GM23338 (cell line): Measurements from ENCODE around the gene SYNE1. TPM values are rescaled to one million over a fixed set of nuclear protein-coding genes. Genes with fewer than 3 reads are reported as not detected.

Source experiments
- ATAC-seq: fragments of 200-7000 bp; cut with Tn5 transposase; 3 replicates; pipeline ENCODE4 v1.9.1; 2020
- DNase-seq: peaks from one replicate; pipeline ENCODE4 v3.0.0-alpha.2; 2015; ENCODE audit warnings: low spot score
- H2AFZ ChIP-seq: fragments of 200-600 bp; sonication (generic); 2 replicates; pipeline ENCODE4 v1.8.0; 2016; ENCODE audit warnings: antibody characterized with exemption, mild to moderate bottlenecking, moderate library complexity
- H3F3A ChIP-seq: fragments of 200-600 bp; sonication (generic); replicated peaks from 2 replicates; pipeline ENCODE4 v1.8.0; 2017; ENCODE audit warnings: antibody characterized with exemption, mixed run types, low read depth
- H3K27ac ChIP-seq: fragments of 200-600 bp; sonication (generic); 2 replicates; pipeline ENCODE4 v1.6.1; 2016; ENCODE audit warnings: low read depth
- H3K27me3 ChIP-seq: fragments of 200-600 bp; sonication (generic); 2 replicates; pipeline ENCODE4 v1.8.0; 2016; ENCODE audit warnings: mild to moderate bottlenecking, mixed run types, moderate library complexity; ENCODE audit not compliant: insufficient read depth
- H3K36me3 ChIP-seq: fragments of 200-600 bp; sonication (generic); 2 replicates; pipeline ENCODE4 v1.8.0; 2016; ENCODE audit warnings: mild to moderate bottlenecking; ENCODE audit not compliant: insufficient read depth
- H3K4me1 ChIP-seq: fragments of 200-600 bp; sonication (generic); 2 replicates; pipeline ENCODE4 v1.8.0; 2016; ENCODE audit warnings: mild to moderate bottlenecking, moderate library complexity; ENCODE audit not compliant: insufficient read depth
- H3K4me2 ChIP-seq: fragments of 200-600 bp; sonication (generic); 2 replicates; pipeline ENCODE4 v1.7.1; 2017; ENCODE audit warnings: mixed run types
- H3K4me3 ChIP-seq: fragments of 200-600 bp; sonication (generic); 2 replicates; pipeline ENCODE4 v1.6.1; 2016; ENCODE audit warnings: mixed run types
- H3K79me2 ChIP-seq: fragments of 200-600 bp; sonication (generic); replicated peaks from 2 replicates; pipeline ENCODE4 v1.8.0; 2017; ENCODE audit warnings: mild to moderate bottlenecking; ENCODE audit not compliant: insufficient read depth
- H3K9me2 ChIP-seq: fragments of 200-600 bp; sonication (generic); 2 replicates; pipeline ENCODE4 v1.8.0; 2017; ENCODE audit not compliant: insufficient read depth
- H4K20me1 ChIP-seq: fragments of 200-600 bp; sonication (generic); replicated peaks from 2 replicates; pipeline ENCODE4 v1.8.0; 2017; ENCODE audit warnings: mild to moderate bottlenecking; ENCODE audit not compliant: insufficient read depth
- H3K27ac Mint-ChIP-seq: 2 replicates; pipeline ENCODE4 v1.8.0; 2020; ENCODE audit warnings: inconsistent platforms, mild to moderate bottlenecking, moderate library complexity, mixed read lengths
- H3K27me3 Mint-ChIP-seq: 3 replicates; pipeline ENCODE4 v1.8.0; 2022; ENCODE audit warnings: low read depth, mild to moderate bottlenecking, moderate library complexity, mixed read lengths, inconsistent platforms; ENCODE audit not compliant: insufficient read depth, poor library complexity
- H3K36me3 Mint-ChIP-seq: 3 replicates; pipeline ENCODE4 v1.8.0; 2021; ENCODE audit warnings: low read depth, mild to moderate bottlenecking, inconsistent platforms, moderate library complexity, mixed read lengths
- H3K4me1 Mint-ChIP-seq: 3 replicates; pipeline ENCODE4 v1.8.0; 2020; ENCODE audit warnings: mild to moderate bottlenecking, inconsistent platforms, mixed read lengths
- H3K4me3 Mint-ChIP-seq: 3 replicates; pipeline ENCODE4 v1.8.0; 2021; ENCODE audit warnings: moderate library complexity, mild to moderate bottlenecking, inconsistent platforms, mixed read lengths
- H3K9me3 Mint-ChIP-seq: 3 replicates; pipeline ENCODE4 v1.8.0; 2020; ENCODE audit warnings: moderate library complexity, mild to moderate bottlenecking, inconsistent platforms, mixed read lengths
- CREB1 ChIP-seq: fragments of 250-450 bp; sonication (Bioruptor Pico); IDR thresholded peaks from 2 replicates; pipeline ENCODE4 v1.5.0; 2020; ENCODE audit warnings: low read depth, mild to moderate bottlenecking, moderate library complexity
- EZH2 ChIP-seq: fragments of 200-600 bp; sonication (generic); IDR thresholded peaks from one replicate; pipeline ENCODE4 v1.8.0; 2017; ENCODE audit warnings: antibody characterized with exemption, mild to moderate bottlenecking, low read depth; ENCODE audit not compliant: unreplicated experiment
- EZH2phosphoT487 ChIP-seq: fragments of 200-600 bp; sonication (generic); IDR thresholded peaks from one replicate; pipeline ENCODE4 v1.8.1; 2018; ENCODE audit warnings: antibody characterized with exemption; ENCODE audit not compliant: unreplicated experiment
- JUNB ChIP-seq: IDR thresholded peaks from one replicate; pipeline ENCODE4 v1.6.1; 2016; ENCODE audit warnings: antibody characterized with exemption; ENCODE audit not compliant: unreplicated experiment
- NANOG ChIP-seq: IDR thresholded peaks from 2 replicates; pipeline ENCODE4 v1.6.1; 2016; ENCODE audit warnings: antibody characterized with exemption, borderline replicate concordance
- POLR2AphosphoS5 ChIP-seq: IDR thresholded peaks from 2 replicates; pipeline ENCODE4 v1.6.1; 2016; ENCODE audit warnings: antibody characterized with exemption, low read depth
- STAT1 ChIP-seq: IDR thresholded peaks from one replicate; pipeline ENCODE4 v1.6.1; 2016; ENCODE audit warnings: antibody characterized with exemption; ENCODE audit not compliant: unreplicated experiment
- ZNF114 ChIP-seq: fragments of 250-450 bp; sonication (Bioruptor Pico); IDR thresholded peaks from 2 replicates; pipeline ENCODE4 v1.5.0; 2020; ENCODE audit warnings: mild to moderate bottlenecking, moderate library complexity
- ZNF331 ChIP-seq: fragments of 250-450 bp; sonication (Bioruptor Pico); IDR thresholded peaks from 2 replicates; pipeline ENCODE4 v1.5.0; 2020; ENCODE audit warnings: low read depth, mild to moderate bottlenecking, moderate library complexity
- polyA plus RNA-seq: library from polyadenylated mRNA; unstranded; fragments of >200 nt; fragmentation: Nextera tagmentation; extraction: Ambion mirVana; gene quantifications from 2 replicates; pipeline ENCODE4 v1.2.1, GENCODE V29; 2016
- total RNA-seq: library from RNA; depleted of rRNA; stranded (reverse); fragments of >200 nt; shearing (Covaris generic); gene quantifications from 2 replicates; pipeline ENCODE4 v1.2.3, GENCODE V29; 2014
- TF ChIP-seq, protein P1 (sequence below): IDR thresholded peaks from one replicate; pipeline ENCODE4 v1.6.1; 2018; ENCODE audit warnings: antibody characterized with exemption; ENCODE audit not compliant: unreplicated experiment
- TF ChIP-seq, protein P2 (sequence below), 2 experiments: fragments of 200-600 bp in 1 of 2; sonication (generic) in 1 of 2; conservative IDR thresholded peaks; 2 replicates each; pipeline versions ENCODE4 v1.5.1 to v1.6.1; 2016 to 2017; ENCODE audit warnings: antibody characterized with exemption in 2 of 2, low read depth in 2 of 2, mild to moderate bottlenecking in 2 of 2, moderate library complexity in 1 of 2
- TF ChIP-seq, protein P3 (sequence below): IDR thresholded peaks from 2 replicates; pipeline ENCODE4 v1.6.1; 2016; ENCODE audit warnings: antibody characterized with exemption
- TF ChIP-seq, protein P4 (sequence below): fragments of 250-450 bp; sonication (Bioruptor Pico); IDR thresholded peaks from 2 replicates; pipeline ENCODE4 v1.5.0; 2020; ENCODE audit warnings: mild to moderate bottlenecking, moderate library complexity

The SYNE1 gene
- total and polyA plus RNA-seq, 2 experiments from 2014 or later: 3.9 to 13.6 TPM

DNA sequence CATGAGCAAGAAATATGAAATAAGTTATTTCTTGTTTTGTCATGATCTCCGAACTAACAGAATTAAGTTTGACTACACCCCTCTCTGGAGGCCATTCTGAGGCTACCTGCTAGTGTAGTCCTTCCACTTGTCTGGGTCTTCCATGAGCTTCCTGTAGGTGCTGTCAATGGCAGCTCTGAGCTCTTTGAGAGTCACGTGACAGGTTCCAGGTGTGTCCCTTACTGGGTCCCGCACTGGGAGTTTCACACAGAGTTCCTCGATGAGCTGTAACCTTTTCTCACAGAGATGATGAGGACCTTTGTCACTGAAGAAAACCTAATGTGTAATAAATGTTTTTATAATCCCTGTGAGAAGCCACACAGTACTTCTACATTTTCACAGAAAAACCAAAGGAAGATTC, 186.6 kb downstream of the SYNE1 start:
- DNase-seq (no peak), ATAC-seq (no peak)
- no peaks in the 10 kb centered on the region for H3K36me3 Mint-ChIP-seq
- Histone ChIP-seq H3K9me2 (no peaks in the 10 kb centered on the region), H3K36me3 (no peaks in the 10 kb centered on the region), H3F3A (no peaks in the 10 kb centered on the region), H2AFZ (no peak overlapping the region), H3K79me2 (no peaks in the 10 kb centered on the region), H3K27me3 (no peaks in the 10 kb centered on the region), H4K20me1 (no peaks in the 10 kb centered on the region), H3K4me1 (no peaks in the 10 kb centered on the region), H3K4me3 (no peak overlapping the region), H3K4me2 (no peak overlapping the region), H3K27ac (no peak overlapping the region)
- H3K27ac Mint-ChIP-seq: no peak overlapping the region
- TF ChIP-seq NANOG (no peak), EZH2phosphoT487 (no peak), CREB1 (CRISPR knock-in tag) (no peak), POLR2AphosphoS5 (no peak), JUNB (no peak), ZNF331 (CRISPR knock-in tag) (no peak), EZH2 (no peak), ZNF114 (CRISPR knock-in tag) (no peak), STAT1 (no peak)
- TF ChIP-seq, protein P1, sequence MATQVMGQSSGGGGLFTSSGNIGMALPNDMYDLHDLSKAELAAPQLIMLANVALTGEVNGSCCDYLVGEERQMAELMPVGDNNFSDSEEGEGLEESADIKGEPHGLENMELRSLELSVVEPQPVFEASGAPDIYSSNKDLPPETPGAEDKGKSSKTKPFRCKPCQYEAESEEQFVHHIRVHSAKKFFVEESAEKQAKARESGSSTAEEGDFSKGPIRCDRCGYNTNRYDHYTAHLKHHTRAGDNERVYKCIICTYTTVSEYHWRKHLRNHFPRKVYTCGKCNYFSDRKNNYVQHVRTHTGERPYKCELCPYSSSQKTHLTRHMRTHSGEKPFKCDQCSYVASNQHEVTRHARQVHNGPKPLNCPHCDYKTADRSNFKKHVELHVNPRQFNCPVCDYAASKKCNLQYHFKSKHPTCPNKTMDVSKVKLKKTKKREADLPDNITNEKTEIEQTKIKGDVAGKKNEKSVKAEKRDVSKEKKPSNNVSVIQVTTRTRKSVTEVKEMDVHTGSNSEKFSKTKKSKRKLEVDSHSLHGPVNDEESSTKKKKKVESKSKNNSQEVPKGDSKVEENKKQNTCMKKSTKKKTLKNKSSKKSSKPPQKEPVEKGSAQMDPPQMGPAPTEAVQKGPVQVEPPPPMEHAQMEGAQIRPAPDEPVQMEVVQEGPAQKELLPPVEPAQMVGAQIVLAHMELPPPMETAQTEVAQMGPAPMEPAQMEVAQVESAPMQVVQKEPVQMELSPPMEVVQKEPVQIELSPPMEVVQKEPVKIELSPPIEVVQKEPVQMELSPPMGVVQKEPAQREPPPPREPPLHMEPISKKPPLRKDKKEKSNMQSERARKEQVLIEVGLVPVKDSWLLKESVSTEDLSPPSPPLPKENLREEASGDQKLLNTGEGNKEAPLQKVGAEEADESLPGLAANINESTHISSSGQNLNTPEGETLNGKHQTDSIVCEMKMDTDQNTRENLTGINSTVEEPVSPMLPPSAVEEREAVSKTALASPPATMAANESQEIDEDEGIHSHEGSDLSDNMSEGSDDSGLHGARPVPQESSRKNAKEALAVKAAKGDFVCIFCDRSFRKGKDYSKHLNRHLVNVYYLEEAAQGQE: no peak
- TF ChIP-seq, protein P2, sequence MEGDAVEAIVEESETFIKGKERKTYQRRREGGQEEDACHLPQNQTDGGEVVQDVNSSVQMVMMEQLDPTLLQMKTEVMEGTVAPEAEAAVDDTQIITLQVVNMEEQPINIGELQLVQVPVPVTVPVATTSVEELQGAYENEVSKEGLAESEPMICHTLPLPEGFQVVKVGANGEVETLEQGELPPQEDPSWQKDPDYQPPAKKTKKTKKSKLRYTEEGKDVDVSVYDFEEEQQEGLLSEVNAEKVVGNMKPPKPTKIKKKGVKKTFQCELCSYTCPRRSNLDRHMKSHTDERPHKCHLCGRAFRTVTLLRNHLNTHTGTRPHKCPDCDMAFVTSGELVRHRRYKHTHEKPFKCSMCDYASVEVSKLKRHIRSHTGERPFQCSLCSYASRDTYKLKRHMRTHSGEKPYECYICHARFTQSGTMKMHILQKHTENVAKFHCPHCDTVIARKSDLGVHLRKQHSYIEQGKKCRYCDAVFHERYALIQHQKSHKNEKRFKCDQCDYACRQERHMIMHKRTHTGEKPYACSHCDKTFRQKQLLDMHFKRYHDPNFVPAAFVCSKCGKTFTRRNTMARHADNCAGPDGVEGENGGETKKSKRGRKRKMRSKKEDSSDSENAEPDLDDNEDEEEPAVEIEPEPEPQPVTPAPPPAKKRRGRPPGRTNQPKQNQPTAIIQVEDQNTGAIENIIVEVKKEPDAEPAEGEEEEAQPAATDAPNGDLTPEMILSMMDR (conservative IDR thresholded peaks at IDR 0.05; ENCODE audit: low read depth in 2 of 2): no peak
- TF ChIP-seq, protein P3, sequence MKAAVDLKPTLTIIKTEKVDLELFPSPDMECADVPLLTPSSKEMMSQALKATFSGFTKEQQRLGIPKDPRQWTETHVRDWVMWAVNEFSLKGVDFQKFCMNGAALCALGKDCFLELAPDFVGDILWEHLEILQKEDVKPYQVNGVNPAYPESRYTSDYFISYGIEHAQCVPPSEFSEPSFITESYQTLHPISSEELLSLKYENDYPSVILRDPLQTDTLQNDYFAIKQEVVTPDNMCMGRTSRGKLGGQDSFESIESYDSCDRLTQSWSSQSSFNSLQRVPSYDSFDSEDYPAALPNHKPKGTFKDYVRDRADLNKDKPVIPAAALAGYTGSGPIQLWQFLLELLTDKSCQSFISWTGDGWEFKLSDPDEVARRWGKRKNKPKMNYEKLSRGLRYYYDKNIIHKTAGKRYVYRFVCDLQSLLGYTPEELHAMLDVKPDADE: no peak
- TF ChIP-seq, protein P4, sequence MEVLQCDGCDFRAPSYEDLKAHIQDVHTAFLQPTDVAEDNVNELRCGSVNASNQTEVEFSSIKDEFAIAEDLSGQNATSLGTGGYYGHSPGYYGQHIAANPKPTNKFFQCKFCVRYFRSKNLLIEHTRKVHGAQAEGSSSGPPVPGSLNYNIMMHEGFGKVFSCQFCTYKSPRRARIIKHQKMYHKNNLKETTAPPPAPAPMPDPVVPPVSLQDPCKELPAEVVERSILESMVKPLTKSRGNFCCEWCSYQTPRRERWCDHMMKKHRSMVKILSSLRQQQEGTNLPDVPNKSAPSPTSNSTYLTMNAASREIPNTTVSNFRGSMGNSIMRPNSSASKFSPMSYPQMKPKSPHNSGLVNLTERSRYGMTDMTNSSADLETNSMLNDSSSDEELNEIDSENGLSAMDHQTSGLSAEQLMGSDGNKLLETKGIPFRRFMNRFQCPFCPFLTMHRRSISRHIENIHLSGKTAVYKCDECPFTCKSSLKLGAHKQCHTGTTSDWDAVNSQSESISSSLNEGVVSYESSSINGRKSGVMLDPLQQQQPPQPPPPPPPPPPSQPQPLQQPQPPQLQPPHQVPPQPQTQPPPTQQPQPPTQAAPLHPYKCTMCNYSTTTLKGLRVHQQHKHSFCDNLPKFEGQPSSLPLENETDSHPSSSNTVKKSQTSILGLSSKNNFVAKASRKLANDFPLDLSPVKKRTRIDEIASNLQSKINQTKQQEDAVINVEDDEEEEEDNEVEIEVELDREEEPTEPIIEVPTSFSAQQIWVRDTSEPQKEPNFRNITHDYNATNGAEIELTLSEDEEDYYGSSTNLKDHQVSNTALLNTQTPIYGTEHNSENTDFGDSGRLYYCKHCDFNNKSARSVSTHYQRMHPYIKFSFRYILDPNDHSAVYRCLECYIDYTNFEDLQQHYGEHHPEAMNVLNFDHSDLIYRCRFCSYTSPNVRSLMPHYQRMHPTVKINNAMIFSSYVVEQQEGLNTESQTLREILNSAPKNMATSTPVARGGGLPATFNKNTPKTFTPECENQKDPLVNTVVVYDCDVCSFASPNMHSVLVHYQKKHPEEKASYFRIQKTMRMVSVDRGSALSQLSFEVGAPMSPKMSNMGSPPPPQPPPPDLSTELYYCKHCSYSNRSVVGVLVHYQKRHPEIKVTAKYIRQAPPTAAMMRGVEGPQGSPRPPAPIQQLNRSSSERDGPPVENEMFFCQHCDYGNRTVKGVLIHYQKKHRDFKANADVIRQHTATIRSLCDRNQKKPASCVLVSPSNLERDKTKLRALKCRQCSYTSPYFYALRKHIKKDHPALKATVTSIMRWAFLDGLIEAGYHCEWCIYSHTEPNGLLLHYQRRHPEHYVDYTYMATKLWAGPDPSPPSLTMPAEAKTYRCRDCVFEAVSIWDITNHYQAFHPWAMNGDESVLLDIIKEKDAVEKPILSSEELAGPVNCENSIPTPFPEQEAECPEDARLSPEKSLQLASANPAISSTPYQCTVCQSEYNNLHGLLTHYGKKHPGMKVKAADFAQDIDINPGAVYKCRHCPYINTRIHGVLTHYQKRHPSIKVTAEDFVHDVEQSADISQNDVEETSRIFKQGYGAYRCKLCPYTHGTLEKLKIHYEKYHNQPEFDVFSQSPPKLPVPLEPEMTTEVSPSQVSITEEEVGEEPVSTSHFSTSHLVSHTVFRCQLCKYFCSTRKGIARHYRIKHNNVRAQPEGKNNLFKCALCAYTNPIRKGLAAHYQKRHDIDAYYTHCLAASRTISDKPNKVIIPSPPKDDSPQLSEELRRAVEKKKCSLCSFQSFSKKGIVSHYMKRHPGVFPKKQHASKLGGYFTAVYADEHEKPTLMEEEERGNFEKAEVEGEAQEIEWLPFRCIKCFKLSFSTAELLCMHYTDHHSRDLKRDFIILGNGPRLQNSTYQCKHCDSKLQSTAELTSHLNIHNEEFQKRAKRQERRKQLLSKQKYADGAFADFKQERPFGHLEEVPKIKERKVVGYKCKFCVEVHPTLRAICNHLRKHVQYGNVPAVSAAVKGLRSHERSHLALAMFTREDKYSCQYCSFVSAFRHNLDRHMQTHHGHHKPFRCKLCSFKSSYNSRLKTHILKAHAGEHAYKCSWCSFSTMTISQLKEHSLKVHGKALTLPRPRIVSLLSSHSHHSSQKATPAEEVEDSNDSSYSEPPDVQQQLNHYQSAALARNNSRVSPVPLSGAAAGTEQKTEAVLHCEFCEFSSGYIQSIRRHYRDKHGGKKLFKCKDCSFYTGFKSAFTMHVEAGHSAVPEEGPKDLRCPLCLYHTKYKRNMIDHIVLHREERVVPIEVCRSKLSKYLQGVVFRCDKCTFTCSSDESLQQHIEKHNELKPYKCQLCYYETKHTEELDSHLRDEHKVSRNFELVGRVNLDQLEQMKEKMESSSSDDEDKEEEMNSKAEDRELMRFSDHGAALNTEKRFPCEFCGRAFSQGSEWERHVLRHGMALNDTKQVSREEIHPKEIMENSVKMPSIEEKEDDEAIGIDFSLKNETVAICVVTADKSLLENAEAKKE: no peak
- H3K9me3 Mint-ChIP-seq: no peaks in the 10 kb centered on the region
- no peak overlapping the region for H3K4me3 Mint-ChIP-seq
- no peaks in the 10 kb centered on the region for H3K4me1 Mint-ChIP-seq
- no peaks in the 10 kb centered on the region for H3K27me3 Mint-ChIP-seq
